Measurements from ENCODE around the gene PPP1R16B.
"Not testable (repeated sequence)": the region's sequence is repeated elsewhere in the genome, so short reads cannot be mapped to it uniquely, and the experiment has no call there.

The PPP1R16B gene

GRCh38 chr20:38812709-38813573 lies 7.4 kb downstream of the PPP1R16B start:
- TF ChIP-seq CTCF (conservative IDR thresholded peaks at IDR 0.05) (no peak), ZFX (IDR thresholded peaks at IDR 0.05) (no peak)
- no peak overlapping the region for H3K27ac ChIP-seq

GRCh38 chr20:38813574-38813962 lies 8.1 kb downstream of the PPP1R16B start:
- not testable (repeated sequence) for H3K27ac ChIP-seq

GRCh38 chr20:38815446-38815845 lies 9.9 kb downstream of the PPP1R16B start:
- TF ChIP-seq CTCF (conservative IDR thresholded peaks at IDR 0.05) (no peak), ZFX (IDR thresholded peaks at IDR 0.05) (no peak)
- H3K27ac ChIP-seq, result no peak overlapping the region

- H3K27ac ChIP-seq, result no peak overlapping the region
- no peak for TF ChIP-seq ZFX (IDR thresholded peaks at IDR 0.05)
- TF ChIP-seq CTCF (conservative IDR thresholded peaks at IDR 0.05), result no peak
Observed at GRCh38 chr20:38818113-38819065, 12.9 kb downstream of the PPP1R16B start.

- H3K27ac ChIP-seq, result peak overlapping the region; percentile 45; the same call in 1 of the 2 replicates
- TF ChIP-seq CTCF (conservative IDR thresholded peaks at IDR 0.05) (no peak), ZFX (IDR thresholded peaks at IDR 0.05) (no peak)
Observed at GRCh38 chr20:38825571-38825900, 20.0 kb downstream of the PPP1R16B start.

GRCh38 chr20:38825901-38826625 lies 20.6 kb downstream of the PPP1R16B start:
- TF ChIP-seq ZFX (IDR thresholded peaks at IDR 0.05) (no peak), CTCF (conservative IDR thresholded peaks at IDR 0.05) (no peak)
- peak overlapping the region; percentile 45 for H3K27ac ChIP-seq

GRCh38 chr20:38827770-38828281 lies 22.3 kb downstream of the PPP1R16B start:
- H3K27ac ChIP-seq, result no peak overlapping the region
- TF ChIP-seq ZFX (IDR thresholded peaks at IDR 0.05), result no peak
- TF ChIP-seq CTCF (conservative IDR thresholded peaks at IDR 0.05), result no peak

All from C4-2B (cell line).